ENCODE data around the gene MRAP2.

DNA sequence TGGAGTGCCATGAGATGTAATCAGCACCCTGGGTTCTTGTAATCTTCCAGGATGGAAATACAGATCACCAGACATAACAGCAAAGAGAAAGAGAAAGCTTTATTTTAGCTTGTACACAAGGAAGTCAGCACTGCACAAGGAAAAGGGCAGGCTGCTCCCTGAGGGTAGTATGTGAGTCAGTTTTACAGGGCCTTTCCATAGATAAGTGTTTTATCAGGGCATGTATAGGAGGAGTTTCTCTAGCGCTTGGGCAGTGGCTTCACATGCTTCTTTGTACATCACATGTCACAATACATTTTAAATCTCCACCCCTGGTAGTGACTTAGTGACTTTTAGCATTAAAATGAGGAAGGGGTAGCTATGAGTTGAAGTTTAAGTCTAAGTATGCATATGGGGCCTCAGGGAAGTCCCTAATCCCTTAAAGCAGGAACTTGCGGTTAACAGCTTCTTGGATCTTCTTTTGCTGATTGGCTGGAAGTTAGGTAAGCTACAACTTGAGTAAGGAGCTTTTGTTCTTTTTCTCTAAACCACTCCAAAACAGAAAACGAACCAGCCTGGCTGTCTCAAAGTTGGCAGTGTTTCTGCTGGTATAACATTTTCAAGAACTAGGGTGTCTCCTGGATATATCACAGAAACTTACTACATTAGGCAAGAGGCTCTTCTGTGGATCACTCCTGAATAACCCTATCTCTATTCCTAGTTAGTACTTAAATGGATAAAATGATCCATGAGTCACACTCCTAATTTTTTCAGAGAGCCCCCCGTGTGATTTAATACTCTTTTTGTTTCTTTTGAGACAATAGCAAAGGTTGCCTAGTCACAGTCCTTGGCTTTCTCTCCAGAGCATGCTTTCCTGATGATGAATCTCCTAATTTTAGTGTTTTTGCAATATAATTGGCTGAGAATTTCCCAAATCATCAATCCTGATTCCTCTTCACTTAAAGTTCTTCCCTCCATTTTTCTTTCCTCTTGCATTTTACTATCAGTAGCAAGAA, 60.2 kb downstream of the MRAP2 start:
- TF ChIP-seq, protein P1, sequence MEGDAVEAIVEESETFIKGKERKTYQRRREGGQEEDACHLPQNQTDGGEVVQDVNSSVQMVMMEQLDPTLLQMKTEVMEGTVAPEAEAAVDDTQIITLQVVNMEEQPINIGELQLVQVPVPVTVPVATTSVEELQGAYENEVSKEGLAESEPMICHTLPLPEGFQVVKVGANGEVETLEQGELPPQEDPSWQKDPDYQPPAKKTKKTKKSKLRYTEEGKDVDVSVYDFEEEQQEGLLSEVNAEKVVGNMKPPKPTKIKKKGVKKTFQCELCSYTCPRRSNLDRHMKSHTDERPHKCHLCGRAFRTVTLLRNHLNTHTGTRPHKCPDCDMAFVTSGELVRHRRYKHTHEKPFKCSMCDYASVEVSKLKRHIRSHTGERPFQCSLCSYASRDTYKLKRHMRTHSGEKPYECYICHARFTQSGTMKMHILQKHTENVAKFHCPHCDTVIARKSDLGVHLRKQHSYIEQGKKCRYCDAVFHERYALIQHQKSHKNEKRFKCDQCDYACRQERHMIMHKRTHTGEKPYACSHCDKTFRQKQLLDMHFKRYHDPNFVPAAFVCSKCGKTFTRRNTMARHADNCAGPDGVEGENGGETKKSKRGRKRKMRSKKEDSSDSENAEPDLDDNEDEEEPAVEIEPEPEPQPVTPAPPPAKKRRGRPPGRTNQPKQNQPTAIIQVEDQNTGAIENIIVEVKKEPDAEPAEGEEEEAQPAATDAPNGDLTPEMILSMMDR (IDR thresholded peaks at IDR 0.05), result no peak
- no peak for TF ChIP-seq POLR2A (IDR thresholded peaks at IDR 0.05)

Data from breast epithelium (tissue), 3 donors.